ENCODE measurements around the gene PLB1.

DNA sequence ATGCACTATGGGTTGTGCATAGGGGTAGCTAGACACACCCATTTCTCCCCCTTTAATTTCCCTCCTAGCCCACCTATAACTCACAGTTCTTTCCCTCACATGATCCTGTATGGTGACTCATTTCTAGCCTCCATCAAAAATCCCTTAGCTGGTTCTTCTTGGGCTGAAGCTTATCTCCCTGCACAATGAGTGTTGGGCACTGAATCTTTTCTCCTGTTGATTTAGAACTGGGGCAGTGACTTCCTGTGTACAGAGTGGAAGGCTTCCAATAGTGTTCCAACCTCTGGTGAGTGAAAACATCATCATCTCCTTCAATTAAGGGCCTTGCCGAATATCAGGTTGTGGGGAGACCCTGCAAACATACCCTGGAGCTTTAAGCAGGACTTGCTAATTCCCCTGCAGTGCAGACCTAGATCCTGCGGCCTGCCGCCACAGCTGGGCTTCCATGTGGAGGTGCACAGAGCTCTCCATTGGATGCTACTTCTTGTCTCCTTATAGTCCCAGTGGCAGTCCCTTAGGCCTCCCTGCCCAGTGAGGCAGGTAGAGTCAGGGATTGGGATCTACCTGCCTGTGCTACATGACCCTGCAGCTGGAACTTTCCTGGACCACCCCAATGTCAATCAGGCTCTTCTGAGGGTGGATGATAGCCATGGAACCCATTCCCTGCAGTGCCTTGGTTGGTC lies 121.8 kb downstream of the PLB1 start:
- TF ChIP-seq CTCF (conservative IDR thresholded peaks at IDR 0.05) (no peak), ZFX (IDR thresholded peaks at IDR 0.05) (no peak)
